Erythroblast (primary cell): ENCODE measurements around the gene GLI1.
A peak's percentile ranks its signal among the peaks of the same experiment; 100 is the strongest.

Source experiments
- DNase-seq, 2 experiments: peaks; one replicate each; lab custom pipeline; 2025; lab: John Stamatoyannopoulos, UW
- GATA1 ChIP-seq: IDR thresholded peaks from 2 replicates; pipeline ENCODE4 v1.6.1; 2011; ENCODE audit warnings: low read depth, mild to moderate bottlenecking, control low read depth, low read length, moderate library complexity
- POLR2A ChIP-seq: IDR thresholded peaks from 2 replicates; pipeline ENCODE4 v1.6.1; 2011; ENCODE audit warnings: mild to moderate bottlenecking, low read length

The GLI1 gene

GRCh38 chr12:57461917-57462250 lies 2.3 kb downstream of the GLI1 start:
- TF ChIP-seq GATA1 (no peak), POLR2A (no peak)
- no peak for DNase-seq

GRCh38 chr12:57462251-57462911 lies 2.8 kb downstream of the GLI1 start:
- TF ChIP-seq GATA1 = no peak
- TF ChIP-seq POLR2A = no peak
- DNase-seq = peak; percentile 80 to 90

- DNase-seq = no peak
- TF ChIP-seq POLR2A (no peak), GATA1 (no peak)
Observed at GRCh38 chr12:57462912-57463253, 3.3 kb downstream of the GLI1 start.

GRCh38 chr12:57464569-57464968 lies 5.0 kb downstream of the GLI1 start:
- DNase-seq = no peak
- TF ChIP-seq POLR2A = no peak
- TF ChIP-seq GATA1 = no peak

- DNase-seq = no peak
Observed at GRCh38 chr12:57465030-57465746, 5.6 kb downstream of the GLI1 start.

GRCh38 chr12:57465747-57466505 lies 6.3 kb downstream of the GLI1 start:
- TF ChIP-seq GATA1 (no peak), POLR2A (no peak)

More at GRCh38 chr12:57465030-57465746, 5.6 kb downstream of the GLI1 start:
- TF ChIP-seq GATA1 = no peak
- TF ChIP-seq POLR2A = no peak

GRCh38 chr12:57467212-57467874 lies 7.8 kb downstream of the GLI1 start:
- no peak for DNase-seq

More at GRCh38 chr12:57465747-57466505, 6.3 kb downstream of the GLI1 start:
- no peak for DNase-seq

GRCh38 chr12:57467915-57468314 lies 8.3 kb downstream of the GLI1 start:
- no peak for DNase-seq
- no peak for TF ChIP-seq GATA1
- no peak for TF ChIP-seq POLR2A

More at GRCh38 chr12:57467212-57467874, 7.8 kb downstream of the GLI1 start:
- TF ChIP-seq GATA1 (no peak), POLR2A (no peak)

GRCh38 chr12:57469296-57470164 lies 9.9 kb downstream of the GLI1 start:
- peak; percentile 40 to 64 for DNase-seq
- no peak for TF ChIP-seq GATA1

- TF ChIP-seq GATA1 (no peak), POLR2A (no peak)
- no peak for DNase-seq
Observed at GRCh38 chr12:57470286-57470969, 10.8 kb downstream of the GLI1 start.

- TF ChIP-seq GATA1 = no peak
- TF ChIP-seq POLR2A = no peak
- DNase-seq = no peak
Observed at GRCh38 chr12:57470970-57471656, 11.5 kb downstream of the GLI1 start.

GRCh38 chr12:57471661-57472060 lies 12.1 kb downstream of the GLI1 start:
- DNase-seq = no peak
- TF ChIP-seq GATA1 = no peak
- TF ChIP-seq POLR2A = no peak
